ENCODE measurements around the gene PCDHGB2. TPM values are rescaled to one million over a fixed set of nuclear protein-coding genes. Genes with fewer than 3 reads are reported as not detected.

PCDHGB2 gene
- total RNA-seq, 1 experiment from 2014 or later = 4.1 TPM

DNA sequence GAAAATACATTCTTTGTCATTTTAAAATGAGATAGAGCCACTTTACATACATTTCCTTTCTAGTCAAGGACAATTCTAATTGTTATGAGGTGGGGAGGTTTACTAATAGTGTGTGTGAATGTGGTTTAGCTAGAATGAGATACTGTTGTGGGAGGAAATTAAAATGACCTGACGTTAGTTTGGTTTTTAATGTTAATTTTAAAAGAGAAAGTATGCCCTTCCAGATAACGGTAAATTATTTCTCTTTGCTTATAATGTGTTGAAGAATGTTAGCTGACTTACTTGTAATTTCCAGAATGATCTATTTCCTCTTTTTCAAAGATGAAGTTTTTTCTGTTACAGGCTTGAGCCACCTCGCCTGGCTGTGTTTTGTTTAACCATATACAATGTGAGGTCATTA lies 37.5 kb upstream of the PCDHGB2 start:
- DNase-seq (ENCODE audit: low spot score) (no peak), ATAC-seq (no peak)
- Mint-ChIP-seq H3K4me3 (peak overlapping the region; percentile 99), H3K36me3 (peaks cover 34% of the 10 kb centered on the region), H3K27ac (no peak overlapping the region), H3K4me1 (peaks cover 31% of the 10 kb centered on the region), H3K27me3 (ENCODE audit: low read depth) (peaks cover 28% of the 10 kb centered on the region), H3K9me3 (peaks cover 42% of the 10 kb centered on the region)
- ChIA-PET CTCF (no interaction called here), POLR2A (no interaction called here)
- TF ChIP-seq, protein P1, sequence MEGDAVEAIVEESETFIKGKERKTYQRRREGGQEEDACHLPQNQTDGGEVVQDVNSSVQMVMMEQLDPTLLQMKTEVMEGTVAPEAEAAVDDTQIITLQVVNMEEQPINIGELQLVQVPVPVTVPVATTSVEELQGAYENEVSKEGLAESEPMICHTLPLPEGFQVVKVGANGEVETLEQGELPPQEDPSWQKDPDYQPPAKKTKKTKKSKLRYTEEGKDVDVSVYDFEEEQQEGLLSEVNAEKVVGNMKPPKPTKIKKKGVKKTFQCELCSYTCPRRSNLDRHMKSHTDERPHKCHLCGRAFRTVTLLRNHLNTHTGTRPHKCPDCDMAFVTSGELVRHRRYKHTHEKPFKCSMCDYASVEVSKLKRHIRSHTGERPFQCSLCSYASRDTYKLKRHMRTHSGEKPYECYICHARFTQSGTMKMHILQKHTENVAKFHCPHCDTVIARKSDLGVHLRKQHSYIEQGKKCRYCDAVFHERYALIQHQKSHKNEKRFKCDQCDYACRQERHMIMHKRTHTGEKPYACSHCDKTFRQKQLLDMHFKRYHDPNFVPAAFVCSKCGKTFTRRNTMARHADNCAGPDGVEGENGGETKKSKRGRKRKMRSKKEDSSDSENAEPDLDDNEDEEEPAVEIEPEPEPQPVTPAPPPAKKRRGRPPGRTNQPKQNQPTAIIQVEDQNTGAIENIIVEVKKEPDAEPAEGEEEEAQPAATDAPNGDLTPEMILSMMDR (IDR thresholded peaks at IDR 0.05) = no peak
- TF ChIP-seq, protein P2, sequence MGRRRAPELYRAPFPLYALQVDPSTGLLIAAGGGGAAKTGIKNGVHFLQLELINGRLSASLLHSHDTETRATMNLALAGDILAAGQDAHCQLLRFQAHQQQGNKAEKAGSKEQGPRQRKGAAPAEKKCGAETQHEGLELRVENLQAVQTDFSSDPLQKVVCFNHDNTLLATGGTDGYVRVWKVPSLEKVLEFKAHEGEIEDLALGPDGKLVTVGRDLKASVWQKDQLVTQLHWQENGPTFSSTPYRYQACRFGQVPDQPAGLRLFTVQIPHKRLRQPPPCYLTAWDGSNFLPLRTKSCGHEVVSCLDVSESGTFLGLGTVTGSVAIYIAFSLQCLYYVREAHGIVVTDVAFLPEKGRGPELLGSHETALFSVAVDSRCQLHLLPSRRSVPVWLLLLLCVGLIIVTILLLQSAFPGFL (CRISPR knock-in tag; IDR thresholded peaks at IDR 0.05; ENCODE audit: borderline replicate concordance) = no peak
- TF ChIP-seq, protein P3, sequence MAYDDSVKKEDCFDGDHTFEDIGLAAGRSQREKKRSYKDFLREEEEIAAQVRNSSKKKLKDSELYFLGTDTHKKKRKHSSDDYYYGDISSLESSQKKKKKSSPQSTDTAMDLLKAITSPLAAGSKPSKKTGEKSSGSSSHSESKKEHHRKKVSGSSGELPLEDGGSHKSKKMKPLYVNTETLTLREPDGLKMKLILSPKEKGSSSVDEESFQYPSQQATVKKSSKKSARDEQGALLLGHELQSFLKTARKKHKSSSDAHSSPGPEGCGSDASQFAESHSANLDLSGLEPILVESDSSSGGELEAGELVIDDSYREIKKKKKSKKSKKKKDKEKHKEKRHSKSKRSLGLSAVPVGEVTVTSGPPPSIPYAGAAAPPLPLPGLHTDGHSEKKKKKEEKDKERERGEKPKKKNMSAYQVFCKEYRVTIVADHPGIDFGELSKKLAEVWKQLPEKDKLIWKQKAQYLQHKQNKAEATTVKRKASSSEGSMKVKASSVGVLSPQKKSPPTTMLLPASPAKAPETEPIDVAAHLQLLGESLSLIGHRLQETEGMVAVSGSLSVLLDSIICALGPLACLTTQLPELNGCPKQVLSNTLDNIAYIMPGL (CRISPR knock-in tag; IDR thresholded peaks at IDR 0.05) = no peak
- TF ChIP-seq, protein P4, sequence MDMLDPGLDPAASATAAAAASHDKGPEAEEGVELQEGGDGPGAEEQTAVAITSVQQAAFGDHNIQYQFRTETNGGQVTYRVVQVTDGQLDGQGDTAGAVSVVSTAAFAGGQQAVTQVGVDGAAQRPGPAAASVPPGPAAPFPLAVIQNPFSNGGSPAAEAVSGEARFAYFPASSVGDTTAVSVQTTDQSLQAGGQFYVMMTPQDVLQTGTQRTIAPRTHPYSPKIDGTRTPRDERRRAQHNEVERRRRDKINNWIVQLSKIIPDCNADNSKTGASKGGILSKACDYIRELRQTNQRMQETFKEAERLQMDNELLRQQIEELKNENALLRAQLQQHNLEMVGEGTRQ (CRISPR knock-in tag; IDR thresholded peaks at IDR 0.05) = no peak
- no peak for TF ChIP-seq MYBL2 (CRISPR knock-in tag; IDR thresholded peaks at IDR 0.05)
- no peak for TF ChIP-seq SOX15 (CRISPR knock-in tag; IDR thresholded peaks at IDR 0.05)
- no peak for TF ChIP-seq ZNF232 (CRISPR knock-in tag; IDR thresholded peaks at IDR 0.05)
- TF ChIP-seq ZNF671 (CRISPR knock-in tag; IDR thresholded peaks at IDR 0.05) = no peak
- TF ChIP-seq, protein P5, sequence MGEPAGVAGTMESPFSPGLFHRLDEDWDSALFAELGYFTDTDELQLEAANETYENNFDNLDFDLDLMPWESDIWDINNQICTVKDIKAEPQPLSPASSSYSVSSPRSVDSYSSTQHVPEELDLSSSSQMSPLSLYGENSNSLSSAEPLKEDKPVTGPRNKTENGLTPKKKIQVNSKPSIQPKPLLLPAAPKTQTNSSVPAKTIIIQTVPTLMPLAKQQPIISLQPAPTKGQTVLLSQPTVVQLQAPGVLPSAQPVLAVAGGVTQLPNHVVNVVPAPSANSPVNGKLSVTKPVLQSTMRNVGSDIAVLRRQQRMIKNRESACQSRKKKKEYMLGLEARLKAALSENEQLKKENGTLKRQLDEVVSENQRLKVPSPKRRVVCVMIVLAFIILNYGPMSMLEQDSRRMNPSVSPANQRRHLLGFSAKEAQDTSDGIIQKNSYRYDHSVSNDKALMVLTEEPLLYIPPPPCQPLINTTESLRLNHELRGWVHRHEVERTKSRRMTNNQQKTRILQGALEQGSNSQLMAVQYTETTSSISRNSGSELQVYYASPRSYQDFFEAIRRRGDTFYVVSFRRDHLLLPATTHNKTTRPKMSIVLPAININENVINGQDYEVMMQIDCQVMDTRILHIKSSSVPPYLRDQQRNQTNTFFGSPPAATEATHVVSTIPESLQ (CRISPR knock-in tag; IDR thresholded peaks at IDR 0.05) = no peak
- TF ChIP-seq, protein P6, sequence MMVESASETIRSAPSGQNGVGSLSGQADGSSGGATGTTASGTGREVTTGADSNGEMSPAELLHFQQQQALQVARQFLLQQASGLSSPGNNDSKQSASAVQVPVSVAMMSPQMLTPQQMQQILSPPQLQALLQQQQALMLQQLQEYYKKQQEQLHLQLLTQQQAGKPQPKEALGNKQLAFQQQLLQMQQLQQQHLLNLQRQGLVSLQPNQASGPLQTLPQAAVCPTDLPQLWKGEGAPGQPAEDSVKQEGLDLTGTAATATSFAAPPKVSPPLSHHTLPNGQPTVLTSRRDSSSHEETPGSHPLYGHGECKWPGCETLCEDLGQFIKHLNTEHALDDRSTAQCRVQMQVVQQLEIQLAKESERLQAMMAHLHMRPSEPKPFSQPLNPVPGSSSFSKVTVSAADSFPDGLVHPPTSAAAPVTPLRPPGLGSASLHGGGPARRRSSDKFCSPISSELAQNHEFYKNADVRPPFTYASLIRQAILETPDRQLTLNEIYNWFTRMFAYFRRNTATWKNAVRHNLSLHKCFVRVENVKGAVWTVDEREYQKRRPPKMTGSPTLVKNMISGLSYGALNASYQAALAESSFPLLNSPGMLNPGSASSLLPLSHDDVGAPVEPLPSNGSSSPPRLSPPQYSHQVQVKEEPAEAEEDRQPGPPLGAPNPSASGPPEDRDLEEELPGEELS (CRISPR knock-in tag; IDR thresholded peaks at IDR 0.05) = no peak
- no peak for TF ChIP-seq TEAD4 (CRISPR knock-in tag; IDR thresholded peaks at IDR 0.05)
- no peak for TF ChIP-seq FOXP1 (CRISPR knock-in tag; IDR thresholded peaks at IDR 0.05; ENCODE audit: borderline replicate concordance)
- TF ChIP-seq, protein P7, sequence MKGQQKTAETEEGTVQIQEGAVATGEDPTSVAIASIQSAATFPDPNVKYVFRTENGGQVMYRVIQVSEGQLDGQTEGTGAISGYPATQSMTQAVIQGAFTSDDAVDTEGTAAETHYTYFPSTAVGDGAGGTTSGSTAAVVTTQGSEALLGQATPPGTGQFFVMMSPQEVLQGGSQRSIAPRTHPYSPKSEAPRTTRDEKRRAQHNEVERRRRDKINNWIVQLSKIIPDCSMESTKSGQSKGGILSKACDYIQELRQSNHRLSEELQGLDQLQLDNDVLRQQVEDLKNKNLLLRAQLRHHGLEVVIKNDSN (CRISPR knock-in tag; IDR thresholded peaks at IDR 0.05) = no peak
- TF ChIP-seq, protein P8, sequence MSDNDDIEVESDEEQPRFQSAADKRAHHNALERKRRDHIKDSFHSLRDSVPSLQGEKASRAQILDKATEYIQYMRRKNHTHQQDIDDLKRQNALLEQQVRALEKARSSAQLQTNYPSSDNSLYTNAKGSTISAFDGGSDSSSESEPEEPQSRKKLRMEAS (CRISPR knock-in tag; IDR thresholded peaks at IDR 0.05) = no peak
- TF ChIP-seq, protein P9, sequence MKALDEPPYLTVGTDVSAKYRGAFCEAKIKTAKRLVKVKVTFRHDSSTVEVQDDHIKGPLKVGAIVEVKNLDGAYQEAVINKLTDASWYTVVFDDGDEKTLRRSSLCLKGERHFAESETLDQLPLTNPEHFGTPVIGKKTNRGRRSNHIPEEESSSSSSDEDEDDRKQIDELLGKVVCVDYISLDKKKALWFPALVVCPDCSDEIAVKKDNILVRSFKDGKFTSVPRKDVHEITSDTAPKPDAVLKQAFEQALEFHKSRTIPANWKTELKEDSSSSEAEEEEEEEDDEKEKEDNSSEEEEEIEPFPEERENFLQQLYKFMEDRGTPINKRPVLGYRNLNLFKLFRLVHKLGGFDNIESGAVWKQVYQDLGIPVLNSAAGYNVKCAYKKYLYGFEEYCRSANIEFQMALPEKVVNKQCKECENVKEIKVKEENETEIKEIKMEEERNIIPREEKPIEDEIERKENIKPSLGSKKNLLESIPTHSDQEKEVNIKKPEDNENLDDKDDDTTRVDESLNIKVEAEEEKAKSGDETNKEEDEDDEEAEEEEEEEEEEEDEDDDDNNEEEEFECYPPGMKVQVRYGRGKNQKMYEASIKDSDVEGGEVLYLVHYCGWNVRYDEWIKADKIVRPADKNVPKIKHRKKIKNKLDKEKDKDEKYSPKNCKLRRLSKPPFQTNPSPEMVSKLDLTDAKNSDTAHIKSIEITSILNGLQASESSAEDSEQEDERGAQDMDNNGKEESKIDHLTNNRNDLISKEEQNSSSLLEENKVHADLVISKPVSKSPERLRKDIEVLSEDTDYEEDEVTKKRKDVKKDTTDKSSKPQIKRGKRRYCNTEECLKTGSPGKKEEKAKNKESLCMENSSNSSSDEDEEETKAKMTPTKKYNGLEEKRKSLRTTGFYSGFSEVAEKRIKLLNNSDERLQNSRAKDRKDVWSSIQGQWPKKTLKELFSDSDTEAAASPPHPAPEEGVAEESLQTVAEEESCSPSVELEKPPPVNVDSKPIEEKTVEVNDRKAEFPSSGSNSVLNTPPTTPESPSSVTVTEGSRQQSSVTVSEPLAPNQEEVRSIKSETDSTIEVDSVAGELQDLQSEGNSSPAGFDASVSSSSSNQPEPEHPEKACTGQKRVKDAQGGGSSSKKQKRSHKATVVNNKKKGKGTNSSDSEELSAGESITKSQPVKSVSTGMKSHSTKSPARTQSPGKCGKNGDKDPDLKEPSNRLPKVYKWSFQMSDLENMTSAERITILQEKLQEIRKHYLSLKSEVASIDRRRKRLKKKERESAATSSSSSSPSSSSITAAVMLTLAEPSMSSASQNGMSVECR (CRISPR knock-in tag; IDR thresholded peaks at IDR 0.05; ENCODE audit: borderline replicate concordance) = no peak
- TF ChIP-seq, protein P10, sequence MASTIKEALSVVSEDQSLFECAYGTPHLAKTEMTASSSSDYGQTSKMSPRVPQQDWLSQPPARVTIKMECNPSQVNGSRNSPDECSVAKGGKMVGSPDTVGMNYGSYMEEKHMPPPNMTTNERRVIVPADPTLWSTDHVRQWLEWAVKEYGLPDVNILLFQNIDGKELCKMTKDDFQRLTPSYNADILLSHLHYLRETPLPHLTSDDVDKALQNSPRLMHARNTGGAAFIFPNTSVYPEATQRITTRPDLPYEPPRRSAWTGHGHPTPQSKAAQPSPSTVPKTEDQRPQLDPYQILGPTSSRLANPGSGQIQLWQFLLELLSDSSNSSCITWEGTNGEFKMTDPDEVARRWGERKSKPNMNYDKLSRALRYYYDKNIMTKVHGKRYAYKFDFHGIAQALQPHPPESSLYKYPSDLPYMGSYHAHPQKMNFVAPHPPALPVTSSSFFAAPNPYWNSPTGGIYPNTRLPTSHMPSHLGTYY (CRISPR knock-in tag; IDR thresholded peaks at IDR 0.05) = no peak
- TF ChIP-seq SMAD3 (CRISPR knock-in tag; IDR thresholded peaks at IDR 0.05; ENCODE audit: borderline replicate concordance) = no peak
- TF ChIP-seq ZNF317 (CRISPR knock-in tag; IDR thresholded peaks at IDR 0.05; ENCODE audit: borderline replicate concordance, low read depth) = no peak

Measured in WTC11 (cell line).